ENCODE results near the gene VPS4A.

DNA sequence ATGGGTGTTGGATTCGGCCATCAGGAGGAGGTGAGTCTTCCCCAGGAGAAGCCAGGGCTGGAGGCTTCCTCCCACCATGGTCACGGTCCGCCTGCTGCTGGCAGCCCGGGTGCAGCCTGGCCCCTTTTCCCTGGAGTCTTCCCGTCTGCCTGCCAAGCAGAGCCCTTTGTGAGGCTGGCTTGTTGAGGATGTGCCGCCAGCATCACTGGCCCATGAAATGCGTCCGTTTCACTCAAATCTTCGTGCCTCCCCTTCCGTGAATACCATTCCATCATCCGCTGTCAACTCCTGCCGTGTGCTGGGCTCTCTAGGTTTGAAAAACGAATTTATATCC lies 9.6 kb downstream of the VPS4A start:
- TF ChIP-seq EZH2phosphoT487 (IDR thresholded peaks at IDR 0.05; ENCODE audit: borderline replicate concordance, low read length) (no peak), EZH2 (IDR thresholded peaks at IDR 0.05; ENCODE audit: low read length, unreplicated experiment) (no peak)
- TF ChIP-seq, protein P1, sequence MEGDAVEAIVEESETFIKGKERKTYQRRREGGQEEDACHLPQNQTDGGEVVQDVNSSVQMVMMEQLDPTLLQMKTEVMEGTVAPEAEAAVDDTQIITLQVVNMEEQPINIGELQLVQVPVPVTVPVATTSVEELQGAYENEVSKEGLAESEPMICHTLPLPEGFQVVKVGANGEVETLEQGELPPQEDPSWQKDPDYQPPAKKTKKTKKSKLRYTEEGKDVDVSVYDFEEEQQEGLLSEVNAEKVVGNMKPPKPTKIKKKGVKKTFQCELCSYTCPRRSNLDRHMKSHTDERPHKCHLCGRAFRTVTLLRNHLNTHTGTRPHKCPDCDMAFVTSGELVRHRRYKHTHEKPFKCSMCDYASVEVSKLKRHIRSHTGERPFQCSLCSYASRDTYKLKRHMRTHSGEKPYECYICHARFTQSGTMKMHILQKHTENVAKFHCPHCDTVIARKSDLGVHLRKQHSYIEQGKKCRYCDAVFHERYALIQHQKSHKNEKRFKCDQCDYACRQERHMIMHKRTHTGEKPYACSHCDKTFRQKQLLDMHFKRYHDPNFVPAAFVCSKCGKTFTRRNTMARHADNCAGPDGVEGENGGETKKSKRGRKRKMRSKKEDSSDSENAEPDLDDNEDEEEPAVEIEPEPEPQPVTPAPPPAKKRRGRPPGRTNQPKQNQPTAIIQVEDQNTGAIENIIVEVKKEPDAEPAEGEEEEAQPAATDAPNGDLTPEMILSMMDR (conservative IDR thresholded peaks at IDR 0.05; ENCODE audit: low read depth, low read length) = no peak
